PC-3 (cell line): ENCODE data around the gene CDK5. TPM values are rescaled to one million over a fixed set of nuclear protein-coding genes. Genes with fewer than 3 reads are reported as not detected.

Source experiments
- ATAC-seq: fragments of 200-7000 bp; cut with Tn5 transposase; 2 replicates; pipeline ENCODE4 v1.9.1; 2020; ENCODE audit warnings: mild to moderate bottlenecking, moderate library complexity
- BruUV-seq: library from RNA; stranded (reverse); fragments of 400-500 nt; replicated peaks from 2 replicates; lab custom pipeline; 2021; lab: Mats Ljungman, UMichigan
- CTCF ChIA-PET: fragments of 300-600 bp; sonication (Branson Sonifier 250); formaldehyde crosslinking; loops from one replicate; lab custom pipeline; 2022; ENCODE audit warnings: antibody characterized with exemption; lab: Charles Lee
- POLR2A ChIA-PET: fragments of 300-600 bp; sonication (Branson Sonifier 250); formaldehyde crosslinking; loops from one replicate; lab custom pipeline; 2022; ENCODE audit warnings: antibody characterized with exemption; ENCODE audit not compliant: unreplicated experiment; lab: Charles Lee
- DNase-seq: peaks from one replicate; pipeline ENCODE4 v3.0.0-alpha.2; 2015
- H2AFZ ChIP-seq: fragments of 300-600 bp; sonication (generic); 2 replicates; pipeline ENCODE4 v1.6.0; 2016; ENCODE audit warnings: antibody characterized with exemption, low read length
- H3F3A ChIP-seq: fragments of 300-600 bp; sonication (generic); one replicate; pipeline ENCODE4 v1.6.0; 2017; ENCODE audit warnings: antibody characterized with exemption, low read length, control low read depth, mild to moderate bottlenecking; ENCODE audit not compliant: unreplicated experiment
- H3K27ac ChIP-seq: fragments of 300-600 bp; sonication (generic); 2 replicates; pipeline ENCODE4 v1.5.1; 2016; ENCODE audit warnings: mild to moderate bottlenecking, low read length
- H3K27me3 ChIP-seq: fragments of 300-600 bp; sonication (generic); 2 replicates; pipeline ENCODE4 v1.6.1; 2016; ENCODE audit warnings: low read length, mixed read lengths
- H3K36me3 ChIP-seq: fragments of 300-600 bp; sonication (generic); 2 replicates; pipeline ENCODE4 v1.6.1; 2016; ENCODE audit warnings: low read depth, mixed run types, low read length, mixed read lengths
- H3K4me1 ChIP-seq: fragments of 300-600 bp; sonication (generic); 2 replicates; pipeline ENCODE4 v1.5.1; 2016; ENCODE audit warnings: low read length; ENCODE audit not compliant: insufficient read depth
- H3K4me2 ChIP-seq: fragments of 300-600 bp; sonication (generic); 2 replicates; pipeline ENCODE4 v1.6.0; 2016; ENCODE audit warnings: low read length
- H3K4me3 ChIP-seq: fragments of 300-600 bp; sonication (generic); 2 replicates; pipeline ENCODE4 v1.5.1; 2016; ENCODE audit warnings: mild to moderate bottlenecking, low read length, mixed read lengths
- H3K79me2 ChIP-seq: fragments of 300-600 bp; sonication (generic); 2 replicates; pipeline ENCODE4 v1.6.1; 2017; ENCODE audit warnings: low read length, mixed read lengths
- H3K9ac ChIP-seq: fragments of 300-600 bp; sonication (generic); 2 replicates; pipeline ENCODE4 v1.6.0; 2016; ENCODE audit warnings: mild to moderate bottlenecking, low read length
- H3K9me2 ChIP-seq: fragments of 300-600 bp; sonication (generic); replicated peaks from 2 replicates; pipeline ENCODE4 v1.6.1; 2016; ENCODE audit warnings: mixed run types, low read length, mixed read lengths
- H3K9me3 ChIP-seq: fragments of 300-600 bp; sonication (generic); 2 replicates; pipeline ENCODE4 v1.6.1; 2016; ENCODE audit warnings: low read length, mixed read lengths
- H4K20me1 ChIP-seq: fragments of 300-600 bp; sonication (generic); 2 replicates; pipeline ENCODE4 v1.6.1; 2016; ENCODE audit warnings: low read length, mixed read lengths
- EZH2 ChIP-seq: fragments of 300-600 bp; sonication (generic); IDR thresholded peaks from one replicate; pipeline ENCODE4 v1.6.1; 2017; ENCODE audit warnings: antibody characterized with exemption, mild to moderate bottlenecking, low read length; ENCODE audit not compliant: unreplicated experiment
- EZH2phosphoT487 ChIP-seq: fragments of 300-600 bp; sonication (generic); IDR thresholded peaks from 2 replicates; pipeline ENCODE4 v1.6.1; 2018; ENCODE audit warnings: mild to moderate bottlenecking, antibody characterized with exemption, low read length, borderline replicate concordance
- intact Hi-C: fragments of 100-400 bp; cut with micrococcal nuclease; formaldehyde crosslinking; loops from 2 replicates; pipeline ENCODE4 v1.9.0; 2023
- total RNA-seq: library from RNA; depleted of rRNA; stranded (reverse); fragments of >200 nt; gene quantifications from 2 replicates; pipeline ENCODE4 v1.2.3, GENCODE V29; 2014
- TF ChIP-seq, protein P1 (sequence below): fragments of 300-600 bp; sonication (generic); conservative IDR thresholded peaks from 2 replicates; pipeline ENCODE4 v1.5.1; 2017; ENCODE audit warnings: antibody characterized with exemption, low read depth, mild to moderate bottlenecking, low read length

The CDK5 gene
- total RNA-seq, 1 experiment from 2014 or later = 40.1 TPM

DNA sequence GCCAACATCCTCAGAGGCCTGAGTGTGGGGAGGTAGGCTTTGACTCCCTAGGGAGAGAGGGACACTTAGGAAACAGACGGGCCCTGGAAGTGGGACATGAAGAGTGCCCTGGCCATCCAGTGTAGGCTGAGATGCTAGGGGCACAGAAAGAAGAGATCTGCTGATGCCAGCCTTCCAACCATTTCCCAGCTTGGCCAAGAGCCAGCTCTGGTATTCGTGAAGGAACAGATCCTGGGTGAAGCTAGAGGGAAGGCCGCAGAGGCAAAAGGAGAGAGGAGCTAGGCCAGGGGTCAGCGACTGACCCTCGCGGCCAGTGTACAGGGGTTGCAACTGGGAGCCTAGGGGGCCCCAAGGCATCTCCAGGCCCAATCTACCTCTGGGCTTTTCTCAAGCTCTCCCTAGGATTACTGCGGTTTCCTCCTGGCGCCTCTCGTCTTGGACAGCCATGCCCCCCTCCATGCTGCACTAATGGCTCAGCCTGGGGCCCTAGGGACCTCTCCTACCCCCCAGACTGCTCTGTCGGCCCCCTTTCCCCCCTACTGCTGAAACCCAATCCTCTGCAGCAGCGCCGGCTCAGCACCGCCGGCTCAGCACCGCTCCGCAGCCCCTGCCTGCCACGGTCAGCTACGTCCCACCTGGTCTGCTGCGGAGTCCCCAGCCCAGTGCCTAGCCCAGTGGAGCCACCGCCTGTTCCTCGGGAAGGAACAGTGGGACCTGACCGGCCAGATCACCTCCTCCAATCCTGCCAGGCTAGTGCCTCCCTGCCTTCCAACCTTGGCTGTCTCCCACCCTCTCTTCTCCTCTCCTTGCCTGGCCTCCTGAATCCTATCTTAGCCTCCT lies 9.5 kb downstream of the CDK5 start, which contains the start of gene ASIC3:
TSS of gene ASIC3 (plus strand) at position 556 of the 840 bp plus-strand sequence. CDS start 355 bp downstream, outside the sequence.
- intact Hi-C loops = no loop called here
- Histone ChIP-seq H3K36me3 (no peaks in the 10 kb centered on the region), H3K4me3 (no peak within 1 kb of the TSS), H3K4me2 (no peak within 1 kb of the TSS), H3K9me3 (no peaks in the 10 kb centered on the region), H3K9me2 (no peaks in the 10 kb centered on the region), H3K4me1 (peaks cover 12% of the 10 kb centered on the region), H3K9ac (no peak within 1 kb of the TSS), H4K20me1 (no peaks in the 10 kb centered on the region), H3K27ac (no peak within 1 kb of the TSS), H3F3A (no peaks in the 10 kb centered on the region), H3K27me3 (no peaks in the 10 kb centered on the region), H3K79me2 (no peaks in the 10 kb centered on the region), H2AFZ (no peak within 1 kb of the TSS)
- ChIA-PET POLR2A (interaction anchor here (0.5 kb wide), 1 partner anchor 15 kb away, joined by 7 read pairs; no protein-coding TSS in a partner anchor), CTCF (interaction anchor here (0.6 kb wide), 1 partner anchor 57 kb away, joined by 3 read pairs; the partner anchor contains the start of gene NOS3)
- ATAC-seq = no peak
- DNase-seq = no peak
- no TSS peak for BruUV-seq
- TF ChIP-seq EZH2phosphoT487 = no peak
- TF ChIP-seq, protein P1, sequence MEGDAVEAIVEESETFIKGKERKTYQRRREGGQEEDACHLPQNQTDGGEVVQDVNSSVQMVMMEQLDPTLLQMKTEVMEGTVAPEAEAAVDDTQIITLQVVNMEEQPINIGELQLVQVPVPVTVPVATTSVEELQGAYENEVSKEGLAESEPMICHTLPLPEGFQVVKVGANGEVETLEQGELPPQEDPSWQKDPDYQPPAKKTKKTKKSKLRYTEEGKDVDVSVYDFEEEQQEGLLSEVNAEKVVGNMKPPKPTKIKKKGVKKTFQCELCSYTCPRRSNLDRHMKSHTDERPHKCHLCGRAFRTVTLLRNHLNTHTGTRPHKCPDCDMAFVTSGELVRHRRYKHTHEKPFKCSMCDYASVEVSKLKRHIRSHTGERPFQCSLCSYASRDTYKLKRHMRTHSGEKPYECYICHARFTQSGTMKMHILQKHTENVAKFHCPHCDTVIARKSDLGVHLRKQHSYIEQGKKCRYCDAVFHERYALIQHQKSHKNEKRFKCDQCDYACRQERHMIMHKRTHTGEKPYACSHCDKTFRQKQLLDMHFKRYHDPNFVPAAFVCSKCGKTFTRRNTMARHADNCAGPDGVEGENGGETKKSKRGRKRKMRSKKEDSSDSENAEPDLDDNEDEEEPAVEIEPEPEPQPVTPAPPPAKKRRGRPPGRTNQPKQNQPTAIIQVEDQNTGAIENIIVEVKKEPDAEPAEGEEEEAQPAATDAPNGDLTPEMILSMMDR = no peak
- no peak for TF ChIP-seq EZH2

DNA sequence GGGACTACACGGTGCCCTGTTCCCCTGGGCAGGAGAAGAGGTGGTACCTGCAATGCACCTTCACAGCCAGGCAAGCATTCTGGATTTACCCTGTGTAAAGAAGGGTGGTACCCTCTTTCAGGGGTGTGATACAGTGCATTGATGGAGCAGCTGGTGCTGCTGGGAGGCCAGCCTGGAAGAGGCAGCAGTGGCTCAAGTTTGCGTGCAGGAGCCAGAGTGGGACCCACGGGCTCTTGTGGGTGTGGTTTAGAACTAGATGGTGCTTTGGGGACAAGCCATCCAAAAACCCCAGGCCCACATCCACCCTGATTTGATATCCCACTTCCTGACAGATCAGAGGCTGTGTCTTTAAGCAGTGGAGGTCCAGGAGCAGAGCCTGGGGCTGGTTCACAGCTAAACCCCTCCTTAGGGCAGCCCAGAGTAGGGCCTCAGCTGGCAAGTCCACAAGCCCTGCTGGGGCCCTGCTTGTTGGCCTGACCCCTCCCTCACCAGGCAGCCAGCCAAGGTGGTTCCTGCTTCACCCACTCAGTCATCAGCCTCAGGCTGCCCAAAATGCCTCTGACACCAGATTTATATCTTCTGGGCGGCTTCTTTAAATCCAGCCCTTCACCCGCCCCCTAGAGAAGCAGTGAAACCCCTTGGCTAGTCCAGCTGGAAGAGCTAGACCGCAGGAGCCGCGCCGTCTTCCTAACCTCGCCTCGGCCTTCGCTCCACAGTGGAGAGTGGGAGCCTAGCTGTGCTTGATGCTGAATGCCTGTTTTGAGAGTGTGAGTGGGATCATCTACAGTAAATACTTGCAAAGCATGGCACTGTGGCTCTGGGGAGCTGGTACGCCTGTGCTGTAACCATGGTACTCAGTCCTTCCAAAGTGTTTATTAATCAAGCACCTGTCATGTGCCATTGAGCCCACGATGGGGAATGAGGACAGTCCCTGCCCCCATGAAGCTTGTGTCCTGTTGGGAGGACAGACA lies 10.8 kb downstream of the CDK5 start:
- Histone ChIP-seq H3K27me3 (no peaks in the 10 kb centered on the region), H4K20me1 (no peaks in the 10 kb centered on the region), H3K9me2 (no peaks in the 10 kb centered on the region), H3K9me3 (no peaks in the 10 kb centered on the region), H3K4me1 (peaks cover 12% of the 10 kb centered on the region), H3K9ac (no peak overlapping the region), H3K79me2 (no peaks in the 10 kb centered on the region), H3K4me3 (no peak overlapping the region), H3K36me3 (no peaks in the 10 kb centered on the region), H3K27ac (no peak overlapping the region), H3F3A (no peaks in the 10 kb centered on the region), H3K4me2 (peak overlapping the region; percentile 57), H2AFZ (no peak overlapping the region)
- TF ChIP-seq EZH2 (no peak), EZH2phosphoT487 (no peak)
- TF ChIP-seq, protein P1 = no peak
- no TSS peak for BruUV-seq
- CTCF ChIA-PET = no interaction called here
- POLR2A ChIA-PET = no interaction called here
- DNase-seq (peak; percentile 73), ATAC-seq (peak; percentile 61)
- intact Hi-C loops = no loop called here
